Vagina (tissue), 2 donors: ENCODE data around the gene ANKLE2. TPM values are rescaled to one million over a fixed set of nuclear protein-coding genes. Genes with fewer than 3 reads are reported as not detected.

Experiments used
- DNase-seq, 2 donors: peaks; one replicate each; pipeline ENCODE4 v3.0.0-alpha.2; 2017; ENCODE audit errors: extremely low spot score in 2 of 2
- H3K27ac ChIP-seq: fragments of 200-600 bp; sonication (generic); one replicate; pipeline ENCODE4 v1.5.1; 2019
- H3K27me3 ChIP-seq: fragments of 200-600 bp; sonication (generic); one replicate; pipeline ENCODE4 v1.5.1; 2019
- H3K36me3 ChIP-seq, 2 donors: fragments of 200-600 bp; sonication (generic); one replicate each; pipeline ENCODE4 v1.5.1; 2017 to 2019
- H3K4me1 ChIP-seq: fragments of 200-600 bp; sonication (generic); one replicate; pipeline ENCODE4 v1.5.1; 2019
- H3K4me3 ChIP-seq, 2 donors: fragments of 200-600 bp; sonication (generic); 1 replicate in 1 of 2; 2 replicates in 1 of 2; pipeline ENCODE4 v1.5.1; 2016 to 2019
- H3K9me3 ChIP-seq: fragments of 200-600 bp; sonication (generic); one replicate; pipeline ENCODE4 v1.5.1; 2019
- CTCF ChIP-seq, 3 experiments: fragments of 450-650 bp in 2 of 3; fragments of 200-600 bp in 1 of 3; sonication (generic) in 1 of 3; IDR thresholded peaks; one replicate each; pipeline ENCODE4 v1.5.1; 2017 to 2019; ENCODE audit warnings: antibody characterized with exemption in 3 of 3, mild to moderate bottlenecking in 2 of 3, moderate library complexity in 2 of 3
- POLR2A ChIP-seq, 2 donors: fragments of 450-650 bp; IDR thresholded peaks; one replicate each; pipeline ENCODE4 v1.6.1; 2017; ENCODE audit warnings: antibody characterized with exemption in 2 of 2, mild to moderate bottlenecking in 2 of 2, moderate library complexity in 2 of 2
- POLR2AphosphoS5 ChIP-seq, 2 donors: sonication (generic); formaldehyde crosslinking; IDR thresholded peaks; one replicate each; pipeline ENCODE4 v1.9.0; 2017; ENCODE audit warnings: antibody characterized with exemption in 2 of 2, mild to moderate bottlenecking in 2 of 2, low read depth in 1 of 2; ENCODE audit not compliant: insufficient read depth in 1 of 2
- intact Hi-C: fragments of 100-400 bp; cut with DNase I; formaldehyde crosslinking; loops from one replicate; pipeline ENCODE4 v1.15.1; 2023
- total RNA-seq: library from RNA; depleted of rRNA; stranded (reverse); fragments of >200 nt; gene quantifications from one replicate; pipeline ENCODE4 v1.2.3, GENCODE V29; 2016

The ANKLE2 gene
- total RNA-seq, 1 donor from 2014 or later = 63.1 TPM

GRCh38 chr12:132746613-132747012 is 15.0 kb downstream of the ANKLE2 start:
- H3K36me3 ChIP-seq = peaks cover 4 to 95% of the 10 kb centered on the region in 2 donors
- H3K27me3 ChIP-seq = no peaks in the 10 kb centered on the region
- H3K9me3 ChIP-seq = no peaks in the 10 kb centered on the region
- no peak overlapping the region for H3K27ac ChIP-seq
- no peak overlapping the region for H3K4me3 ChIP-seq
- DNase-seq = no peak
- intact Hi-C loops = no loop called here
- H3K4me1 ChIP-seq = no peaks in the 10 kb centered on the region
- TF ChIP-seq POLR2A (IDR thresholded peaks at IDR 0.05) (no peak), CTCF (IDR thresholded peaks at IDR 0.05) (no peak), POLR2AphosphoS5 (IDR thresholded peaks at IDR 0.05; ENCODE audit: insufficient read depth in 1 of 2, low read depth in 1 of 2) (no peak)

- Histone ChIP-seq H3K36me3 (peaks cover 4 to 93% of the 10 kb centered on the region in 2 donors), H3K27me3 (no peaks in the 10 kb centered on the region), H3K27ac (no peak overlapping the region), H3K9me3 (no peaks in the 10 kb centered on the region), H3K4me3 (no peak overlapping the region), H3K4me1 (no peaks in the 10 kb centered on the region)
- no peak for DNase-seq
- no peak for TF ChIP-seq POLR2A (IDR thresholded peaks at IDR 0.05)
- TF ChIP-seq POLR2AphosphoS5 (IDR thresholded peaks at IDR 0.05; ENCODE audit: insufficient read depth in 1 of 2, low read depth in 1 of 2) = no peak
- no peak for TF ChIP-seq CTCF (IDR thresholded peaks at IDR 0.05)
- intact Hi-C loops = no loop called here
Observed at GRCh38 chr12:132743831-132744230, 17.8 kb downstream of the ANKLE2 start.

DNA sequence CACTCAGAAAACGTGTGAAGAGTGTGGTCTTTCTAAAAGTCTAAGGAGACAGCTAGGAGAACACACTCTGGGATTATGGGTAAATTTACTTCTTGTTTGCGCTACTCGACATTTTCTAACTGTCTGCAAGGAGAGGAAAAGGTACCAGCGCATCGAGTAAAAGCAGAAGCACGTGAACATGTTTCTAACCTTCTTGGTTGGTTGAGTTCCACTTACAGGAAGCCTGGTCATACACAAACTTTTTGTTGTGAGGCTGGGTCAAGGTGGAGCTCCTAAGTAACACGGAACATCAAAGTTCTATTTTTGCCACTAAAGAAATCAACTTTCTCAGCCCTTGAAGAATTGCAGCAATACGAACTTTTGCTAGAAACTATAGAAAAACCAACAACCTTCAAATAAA is 20.0 kb downstream of the ANKLE2 start:
- H3K36me3 ChIP-seq = peaks cover 0 to 84% of the 10 kb centered on the region in 2 donors
- no peak for TF ChIP-seq POLR2A (IDR thresholded peaks at IDR 0.05)
- TF ChIP-seq POLR2AphosphoS5 (IDR thresholded peaks at IDR 0.05; ENCODE audit: insufficient read depth in 1 of 2, low read depth in 1 of 2) = no peak
- TF ChIP-seq CTCF (IDR thresholded peaks at IDR 0.05) = no peak
- no peaks in the 10 kb centered on the region for H3K27me3 ChIP-seq
- H3K9me3 ChIP-seq = no peaks in the 10 kb centered on the region
- no peak overlapping the region for H3K27ac ChIP-seq
- DNase-seq = no peak
- H3K4me3 ChIP-seq = no peak overlapping the region
- intact Hi-C loops = no loop called here
- H3K4me1 ChIP-seq = no peaks in the 10 kb centered on the region

GRCh38 chr12:132740652-132741051 is 21.0 kb downstream of the ANKLE2 start:
- Histone ChIP-seq H3K27ac (no peak overlapping the region), H3K36me3 (peaks cover 0 to 84% of the 10 kb centered on the region in 2 donors), H3K9me3 (no peaks in the 10 kb centered on the region), H3K4me1 (no peaks in the 10 kb centered on the region), H3K27me3 (no peaks in the 10 kb centered on the region), H3K4me3 (no peak overlapping the region)
- TF ChIP-seq POLR2A (IDR thresholded peaks at IDR 0.05) (no peak), CTCF (IDR thresholded peaks at IDR 0.05) (no peak), POLR2AphosphoS5 (IDR thresholded peaks at IDR 0.05; ENCODE audit: insufficient read depth in 1 of 2, low read depth in 1 of 2) (no peak)
- no peak for DNase-seq
- intact Hi-C loops = no loop called here

DNA sequence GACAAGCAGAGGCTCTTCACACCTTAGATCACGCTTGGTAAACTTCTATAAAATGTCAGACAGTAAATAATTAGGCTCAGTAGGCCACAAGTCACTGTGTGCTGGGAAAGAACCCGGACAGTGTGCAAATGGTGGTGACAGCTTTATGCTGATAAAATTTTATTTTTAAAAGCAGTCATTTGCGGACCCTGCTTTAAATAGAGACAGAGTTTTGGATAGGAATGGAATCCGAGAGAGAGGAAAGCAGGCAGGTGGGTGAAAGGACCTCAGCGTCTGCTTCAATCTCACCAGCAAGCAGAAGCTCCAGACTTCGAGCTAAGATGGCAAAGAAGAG is 21.4 kb downstream of the ANKLE2 start:
- Histone ChIP-seq H3K27me3 (no peaks in the 10 kb centered on the region), H3K9me3 (no peaks in the 10 kb centered on the region), H3K4me3 (no peak overlapping the region), H3K27ac (no peak overlapping the region), H3K36me3 (peaks cover 0 to 84% of the 10 kb centered on the region in 2 donors), H3K4me1 (no peaks in the 10 kb centered on the region)
- intact Hi-C loops = no loop called here
- no peak for DNase-seq
- TF ChIP-seq POLR2AphosphoS5 (IDR thresholded peaks at IDR 0.05; ENCODE audit: insufficient read depth in 1 of 2, low read depth in 1 of 2) = no peak
- no peak for TF ChIP-seq CTCF (IDR thresholded peaks at IDR 0.05)
- no peak for TF ChIP-seq POLR2A (IDR thresholded peaks at IDR 0.05)
